Mesendoderm (in vitro differentiated cells): ENCODE data around the gene CLCA2.

Experiments
- DNase-seq: peaks from one replicate; pipeline ENCODE4 v3.0.0; 2013
- H2AK5ac ChIP-seq: 2 replicates; pipeline ENCODE4 v1.6.1; 2013; ENCODE audit warnings: low read length, inconsistent platforms
- H2BK120ac ChIP-seq: 2 replicates; pipeline ENCODE4 v1.6.1; 2013; ENCODE audit warnings: low read depth, mild to moderate bottlenecking, low read length, moderate library complexity, mixed read lengths
- H2BK15ac ChIP-seq: replicated peaks from 2 replicates; pipeline ENCODE4 v1.6.1; 2013; ENCODE audit warnings: low read depth, mild to moderate bottlenecking, moderate library complexity
- H2BK5ac ChIP-seq: 2 replicates; pipeline ENCODE4 v1.6.1; 2013; ENCODE audit warnings: low read length, inconsistent platforms
- H3K18ac ChIP-seq: 2 replicates; pipeline ENCODE4 v1.6.1; 2013; ENCODE audit warnings: mild to moderate bottlenecking, low read length, mixed read lengths
- H3K23ac ChIP-seq: one replicate; pipeline ENCODE4 v1.6.1; 2013; ENCODE audit warnings: low read length
- H3K27ac ChIP-seq: 2 replicates; pipeline ENCODE4 v1.5.1; 2013; ENCODE audit warnings: low read depth, mild to moderate bottlenecking, inconsistent platforms, low read length, moderate library complexity
- H3K27me3 ChIP-seq: 2 replicates; pipeline ENCODE4 v1.6.1; 2013; ENCODE audit warnings: low read length, control low read depth, mild to moderate bottlenecking, inconsistent platforms; ENCODE audit not compliant: insufficient read depth, poor library complexity
- H3K36me3 ChIP-seq: 2 replicates; pipeline ENCODE4 v1.6.1; 2013; ENCODE audit warnings: low read length, inconsistent platforms; ENCODE audit not compliant: control insufficient read depth, insufficient read depth
- H3K4ac ChIP-seq: one replicate; pipeline ENCODE4 v1.6.1; 2013; ENCODE audit warnings: low read depth, mild to moderate bottlenecking, low read length, moderate library complexity
- H3K4me1 ChIP-seq: 2 replicates; pipeline ENCODE4 v1.6.1; 2013; ENCODE audit warnings: low read depth, low read length, inconsistent platforms; ENCODE audit not compliant: control insufficient read depth
- H3K4me2 ChIP-seq: 2 replicates; pipeline ENCODE4 v1.6.1; 2013; ENCODE audit warnings: low read length
- H3K4me3 ChIP-seq: 2 replicates; pipeline ENCODE4 v1.5.1; 2013; ENCODE audit warnings: mild to moderate bottlenecking, low read length
- H3K56ac ChIP-seq: one replicate; pipeline ENCODE4 v1.6.1; 2013; ENCODE audit warnings: low read length
- H3K79me1 ChIP-seq: 2 replicates; pipeline ENCODE4 v1.6.1; 2013; ENCODE audit warnings: low read length, inconsistent platforms
- H3K79me2 ChIP-seq: 2 replicates; pipeline ENCODE4 v1.6.1; 2013; ENCODE audit warnings: mild to moderate bottlenecking, low read length; ENCODE audit not compliant: control insufficient read depth, insufficient read depth
- H3K9ac ChIP-seq: 2 replicates; pipeline ENCODE4 v1.6.1; 2013; ENCODE audit warnings: low read length, inconsistent platforms
- H4K5ac ChIP-seq: one replicate; pipeline ENCODE4 v1.6.1; 2013; ENCODE audit warnings: low read length
- H4K8ac ChIP-seq: one replicate; pipeline ENCODE4 v1.6.1; 2013; ENCODE audit warnings: low read depth, mild to moderate bottlenecking, control low read depth, low read length, moderate library complexity
- WGBS: extraction: QIAGEN DNeasy Blood & Tissue Kit; methylation state at CpG from one replicate; pipeline ENCODE4 v1.1.7; 2013; ENCODE audit warnings: low lambda C conversion rate, missing lambda C conversion rate; ENCODE audit not compliant: insufficient coverage; ENCODE audit errors: extremely low coverage; 5-methylcytosine and 5-hydroxymethylcytosine counted together

CLCA2 gene

GRCh38 chr1:86395751-86396497, 28.0 kb upstream of the CLCA2 start, which contains the start of gene ODF2L:
ODF2L (minus strand) TSS chr1:86396323; CDS start chr1:86387027, 9,296 bp downstream.
- no peak within 1 kb of the TSS for H2AK5ac ChIP-seq
- H3K4me3 ChIP-seq: peak within 1 kb of the TSS; percentile 65
- peak within 1 kb of the TSS; percentile 82 for H3K4me2 ChIP-seq
- peaks cover 8% of the 10 kb centered on the region for H3K79me2 ChIP-seq
- peak within 1 kb of the TSS; percentile 25 for H3K4ac ChIP-seq
- WGBS: no CpG with 5 or more reads among the region's 56 CpGs
- H4K5ac ChIP-seq: no peak within 1 kb of the TSS
- no peak within 1 kb of the TSS for H3K18ac ChIP-seq
- no peaks in the 10 kb centered on the region for H3K4me1 ChIP-seq
- no peak within 1 kb of the TSS for H3K23ac ChIP-seq
- peak within 1 kb of the TSS; percentile 14 for H3K27ac ChIP-seq
- H3K9ac ChIP-seq: peak within 1 kb of the TSS; percentile 89
- H3K56ac ChIP-seq: peak within 1 kb of the TSS; percentile 97
- peak; percentile 93 for DNase-seq
- no peaks in the 10 kb centered on the region for H3K36me3 ChIP-seq
- no peaks in the 10 kb centered on the region for H3K27me3 ChIP-seq
- H3K79me1 ChIP-seq: peaks cover 3% of the 10 kb centered on the region
- H2BK120ac ChIP-seq: no peak within 1 kb of the TSS
- no peak within 1 kb of the TSS for H2BK15ac ChIP-seq
- H4K8ac ChIP-seq: no peak within 1 kb of the TSS
- no peak within 1 kb of the TSS for H2BK5ac ChIP-seq

- Histone ChIP-seq H3K27ac (no peak overlapping the region), H4K8ac (no peak overlapping the region), H3K4me3 (peak overlapping the region; percentile 22), H3K27me3 (no peaks in the 10 kb centered on the region), H2BK120ac (no peak overlapping the region), H3K4me1 (no peaks in the 10 kb centered on the region), H3K56ac (peak overlapping the region; percentile 74), H3K79me2 (peaks cover 8% of the 10 kb centered on the region), H3K4ac (no peak overlapping the region), H2AK5ac (no peak overlapping the region), H3K9ac (peak overlapping the region; percentile 63), H3K18ac (no peak overlapping the region), H3K4me2 (peak overlapping the region; percentile 49), H3K36me3 (no peaks in the 10 kb centered on the region), H3K79me1 (peaks cover 3% of the 10 kb centered on the region), H3K23ac (no peak overlapping the region), H2BK5ac (no peak overlapping the region), H4K5ac (no peak overlapping the region), H2BK15ac (no peak overlapping the region)
- no peak for DNase-seq
- no CpG with 5 or more reads among the region's 9 CpGs for WGBS
Observed at GRCh38 chr1:86396498-86396890, 27.5 kb upstream of the CLCA2 start.

GRCh38 chr1:86409416-86410021, 14.5 kb upstream of the CLCA2 start:
- Histone ChIP-seq H3K27ac (no peak overlapping the region), H3K79me1 (no peaks in the 10 kb centered on the region), H3K9ac (no peak overlapping the region), H2BK120ac (no peak overlapping the region), H3K27me3 (no peaks in the 10 kb centered on the region), H3K4me1 (no peaks in the 10 kb centered on the region), H3K36me3 (no peaks in the 10 kb centered on the region), H3K4ac (no peak overlapping the region), H2BK15ac (no peak overlapping the region), H3K23ac (no peak overlapping the region), H3K56ac (no peak overlapping the region), H2AK5ac (no peak overlapping the region), H3K4me2 (no peak overlapping the region), H4K8ac (no peak overlapping the region), H3K4me3 (no peak overlapping the region), H4K5ac (no peak overlapping the region), H2BK5ac (no peak overlapping the region), H3K79me2 (no peaks in the 10 kb centered on the region), H3K18ac (no peak overlapping the region)
- no CpG with 5 or more reads among the region's 6 CpGs for WGBS
- peak; percentile 77 for DNase-seq

- Histone ChIP-seq H2BK5ac (no peak overlapping the region), H3K4me2 (no peak overlapping the region), H3K18ac (no peak overlapping the region), H3K56ac (no peak overlapping the region), H3K4me1 (no peaks in the 10 kb centered on the region), H2AK5ac (no peak overlapping the region), H3K27ac (no peak overlapping the region), H3K27me3 (no peaks in the 10 kb centered on the region), H3K79me2 (no peaks in the 10 kb centered on the region), H2BK120ac (no peak overlapping the region), H3K4me3 (no peak overlapping the region), H3K79me1 (no peaks in the 10 kb centered on the region), H3K4ac (no peak overlapping the region), H2BK15ac (no peak overlapping the region), H4K8ac (no peak overlapping the region), H3K36me3 (no peaks in the 10 kb centered on the region), H3K23ac (no peak overlapping the region), H4K5ac (no peak overlapping the region), H3K9ac (no peak overlapping the region)
- DNase-seq: no peak
- WGBS: no CpG with 5 or more reads among the region's 4 CpGs
Observed at GRCh38 chr1:86410879-86411278, 13.1 kb upstream of the CLCA2 start.

- Histone ChIP-seq H3K36me3 (no peaks in the 10 kb centered on the region), H2BK5ac (no peak overlapping the region), H3K56ac (no peak overlapping the region), H3K79me1 (no peaks in the 10 kb centered on the region), H3K27ac (no peak overlapping the region), H3K4me1 (no peaks in the 10 kb centered on the region), H2BK120ac (no peak overlapping the region), H3K9ac (no peak overlapping the region), H3K23ac (no peak overlapping the region), H3K4me2 (no peak overlapping the region), H3K4ac (no peak overlapping the region), H3K18ac (no peak overlapping the region), H4K8ac (no peak overlapping the region), H2BK15ac (no peak overlapping the region), H3K79me2 (no peaks in the 10 kb centered on the region), H4K5ac (no peak overlapping the region), H3K4me3 (no peak overlapping the region), H3K27me3 (no peaks in the 10 kb centered on the region), H2AK5ac (no peak overlapping the region)
- no CpG with 5 or more reads among the region's 6 CpGs for WGBS
- no peak for DNase-seq
Observed at GRCh38 chr1:86416343-86416742, 7.6 kb upstream of the CLCA2 start.
